Nephron (organoid): ENCODE measurements around the gene IL17RD.
A peak's percentile ranks its signal among the peaks of the same experiment; 100 is the strongest.
"Not testable (repeated sequence)": the region's sequence is repeated elsewhere in the genome, so short reads cannot be mapped to it uniquely, and the experiment has no call there.

Source experiments
- H3K27ac Mint-ChIP-seq, 3 experiments: 2 replicates each; pipeline ENCODE4 v1.8.0; 2020; ENCODE audit warnings: mixed read lengths in 3 of 3, mild to moderate bottlenecking in 2 of 3, moderate library complexity in 1 of 3
- H3K27me3 Mint-ChIP-seq: 2 replicates; pipeline ENCODE4 v1.8.0; 2021; ENCODE audit warnings: low read depth, mild to moderate bottlenecking, moderate library complexity, mixed read lengths
- H3K36me3 Mint-ChIP-seq: 2 replicates; pipeline ENCODE4 v1.8.0; 2020; ENCODE audit warnings: low read depth, mixed read lengths
- H3K4me1 Mint-ChIP-seq: 2 replicates; pipeline ENCODE4 v1.8.0; 2020; ENCODE audit warnings: mixed read lengths
- H3K4me3 Mint-ChIP-seq, 3 experiments: 2 replicates each; pipeline ENCODE4 v1.8.0; 2020; ENCODE audit warnings: mild to moderate bottlenecking in 3 of 3, mixed read lengths in 3 of 3, moderate library complexity in 2 of 3
- H3K9me3 Mint-ChIP-seq: 2 replicates; pipeline ENCODE4 v1.8.0; 2020; ENCODE audit warnings: mixed read lengths
- TF ChIP-seq, protein P1 (sequence below), 3 experiments: fragments of 200-600 bp; sonication (generic); IDR thresholded peaks; one replicate each; pipeline ENCODE4 v1.5.0; 2021; ENCODE audit warnings: antibody characterized with exemption in 3 of 3; ENCODE audit not compliant: unreplicated experiment in 3 of 3

The IL17RD gene

DNA sequence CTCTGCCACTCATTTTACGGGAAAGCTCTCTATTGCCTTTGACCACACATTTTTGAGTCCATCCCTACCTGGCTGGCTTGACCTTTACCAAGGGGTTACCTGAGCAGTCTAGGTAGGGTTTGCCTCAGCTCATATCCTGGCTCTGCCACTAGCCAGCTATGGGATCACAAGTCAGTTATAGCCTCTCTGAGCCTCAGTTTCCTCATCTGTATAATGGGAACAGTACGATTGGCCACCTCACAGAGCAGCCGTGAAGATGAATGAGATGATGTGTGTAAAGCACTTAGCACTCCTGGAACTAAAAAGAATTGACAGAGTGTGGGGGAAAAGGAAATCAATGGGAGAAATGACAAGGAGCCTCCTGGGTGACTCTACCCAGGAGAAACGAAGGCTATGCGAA, 76.7 kb downstream of the IL17RD start:
- peaks cover 61% of the 10 kb centered on the region for H3K4me1 Mint-ChIP-seq
- no peak overlapping the region for H3K4me3 Mint-ChIP-seq
- TF ChIP-seq, protein P1, sequence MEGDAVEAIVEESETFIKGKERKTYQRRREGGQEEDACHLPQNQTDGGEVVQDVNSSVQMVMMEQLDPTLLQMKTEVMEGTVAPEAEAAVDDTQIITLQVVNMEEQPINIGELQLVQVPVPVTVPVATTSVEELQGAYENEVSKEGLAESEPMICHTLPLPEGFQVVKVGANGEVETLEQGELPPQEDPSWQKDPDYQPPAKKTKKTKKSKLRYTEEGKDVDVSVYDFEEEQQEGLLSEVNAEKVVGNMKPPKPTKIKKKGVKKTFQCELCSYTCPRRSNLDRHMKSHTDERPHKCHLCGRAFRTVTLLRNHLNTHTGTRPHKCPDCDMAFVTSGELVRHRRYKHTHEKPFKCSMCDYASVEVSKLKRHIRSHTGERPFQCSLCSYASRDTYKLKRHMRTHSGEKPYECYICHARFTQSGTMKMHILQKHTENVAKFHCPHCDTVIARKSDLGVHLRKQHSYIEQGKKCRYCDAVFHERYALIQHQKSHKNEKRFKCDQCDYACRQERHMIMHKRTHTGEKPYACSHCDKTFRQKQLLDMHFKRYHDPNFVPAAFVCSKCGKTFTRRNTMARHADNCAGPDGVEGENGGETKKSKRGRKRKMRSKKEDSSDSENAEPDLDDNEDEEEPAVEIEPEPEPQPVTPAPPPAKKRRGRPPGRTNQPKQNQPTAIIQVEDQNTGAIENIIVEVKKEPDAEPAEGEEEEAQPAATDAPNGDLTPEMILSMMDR (IDR thresholded peaks at IDR 0.05; ENCODE audit: unreplicated experiment in 3 of 3) = no peak
- H3K9me3 Mint-ChIP-seq = no peaks in the 10 kb centered on the region
- H3K36me3 Mint-ChIP-seq = peaks cover 30% of the 10 kb centered on the region
- peak overlapping the region; percentile 16 to 77 (median 69) for H3K27ac Mint-ChIP-seq
- no peaks in the 10 kb centered on the region for H3K27me3 Mint-ChIP-seq

DNA sequence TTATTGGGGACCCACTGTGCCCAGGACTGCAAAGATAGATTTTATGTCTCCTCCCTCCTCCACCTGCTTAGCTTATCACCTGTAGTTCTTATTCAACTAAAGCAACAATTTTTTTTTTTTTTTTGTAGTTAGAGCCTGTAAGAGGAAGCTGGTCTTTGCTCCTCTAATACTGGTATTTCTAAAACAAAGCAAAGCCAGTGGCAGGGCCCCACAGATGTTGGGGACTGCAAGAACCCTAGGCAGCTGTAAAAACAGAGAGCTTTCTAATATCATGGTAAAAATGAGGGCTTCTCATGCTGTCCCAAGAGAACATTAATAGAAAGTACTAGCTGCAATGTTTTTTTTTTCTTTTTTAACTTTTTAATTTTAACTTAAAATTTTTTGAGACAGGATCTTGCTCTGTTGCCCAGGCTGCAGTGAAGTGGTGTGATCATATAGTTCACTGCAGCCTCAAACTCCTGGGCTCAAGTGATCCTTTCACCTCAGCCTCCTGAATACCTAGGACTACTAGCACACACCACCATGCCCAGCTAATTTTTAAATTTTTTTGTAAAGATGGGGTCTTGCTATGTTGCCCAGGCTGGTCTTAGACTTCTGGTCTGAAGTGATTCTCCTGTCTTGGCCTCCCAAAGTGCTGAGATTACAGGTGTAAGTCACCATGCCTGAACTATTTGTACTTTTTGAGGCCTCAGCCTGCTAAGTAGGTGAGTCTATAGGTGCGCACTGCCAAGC, 77.6 kb downstream of the IL17RD start:
- H3K9me3 Mint-ChIP-seq = no peaks in the 10 kb centered on the region
- no peak overlapping the region for H3K4me3 Mint-ChIP-seq
- no peaks in the 10 kb centered on the region for H3K27me3 Mint-ChIP-seq
- H3K36me3 Mint-ChIP-seq = peaks cover 23% of the 10 kb centered on the region
- peaks cover 55% of the 10 kb centered on the region for H3K4me1 Mint-ChIP-seq
- TF ChIP-seq, protein P1 (IDR thresholded peaks at IDR 0.05; ENCODE audit: unreplicated experiment in 3 of 3) = no peak
- peak overlapping the region in 1 of 3 experiments; percentile 63 for H3K27ac Mint-ChIP-seq

DNA sequence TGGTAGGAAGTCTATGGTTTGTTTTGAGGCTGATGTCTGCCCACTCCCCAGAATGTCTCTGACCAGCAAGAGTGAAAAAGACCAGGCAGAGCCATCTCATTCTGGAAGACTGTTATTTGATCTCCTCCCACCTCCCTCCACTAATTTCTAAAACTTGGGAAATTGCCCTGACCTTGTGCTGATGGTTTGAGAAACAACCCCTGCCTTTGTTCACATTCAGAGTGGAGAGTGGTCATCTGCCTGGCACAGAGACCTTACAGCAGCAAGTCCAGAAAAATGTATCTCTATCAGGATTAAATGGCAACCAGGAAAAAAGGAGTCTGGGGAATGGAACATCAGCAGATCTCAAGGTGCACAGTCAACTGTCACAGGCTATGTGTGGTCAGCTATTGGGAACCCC, 79.0 kb downstream of the IL17RD start:
- H3K27me3 Mint-ChIP-seq = no peaks in the 10 kb centered on the region
- no peak overlapping the region for H3K4me3 Mint-ChIP-seq
- no peaks in the 10 kb centered on the region for H3K9me3 Mint-ChIP-seq
- H3K36me3 Mint-ChIP-seq = peaks cover 16% of the 10 kb centered on the region
- H3K27ac Mint-ChIP-seq = peak overlapping the region in 2 of 3 experiments; percentile 24 to 35
- TF ChIP-seq, protein P1 (IDR thresholded peaks at IDR 0.05; ENCODE audit: unreplicated experiment in 3 of 3) = no peak
- H3K4me1 Mint-ChIP-seq = peaks cover 44% of the 10 kb centered on the region

DNA sequence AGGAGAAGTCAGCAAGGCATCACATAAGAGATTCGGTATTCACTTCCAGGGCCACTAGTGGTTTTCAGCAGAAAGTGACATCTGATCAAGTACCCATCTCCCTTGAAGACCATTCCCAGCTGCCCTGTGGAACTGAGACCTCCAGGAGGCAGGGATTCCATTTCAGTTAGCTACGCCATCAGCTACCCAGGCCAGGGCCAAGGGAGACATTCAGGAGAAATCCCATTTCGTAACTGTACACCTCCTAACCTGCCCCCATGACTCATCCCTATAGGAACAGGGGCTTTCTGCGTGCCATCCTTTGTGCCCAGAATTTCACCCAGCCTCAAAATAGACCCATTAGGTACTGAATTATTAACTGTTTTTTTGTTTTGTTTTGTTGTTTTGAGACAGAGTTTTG, 79.9 kb downstream of the IL17RD start:
- H3K36me3 Mint-ChIP-seq = peaks cover 11% of the 10 kb centered on the region
- H3K4me1 Mint-ChIP-seq = peaks cover 42% of the 10 kb centered on the region
- TF ChIP-seq, protein P1 (IDR thresholded peaks at IDR 0.05; ENCODE audit: unreplicated experiment in 3 of 3) = no peak
- H3K4me3 Mint-ChIP-seq = no peak overlapping the region
- no peaks in the 10 kb centered on the region for H3K27me3 Mint-ChIP-seq
- no peaks in the 10 kb centered on the region for H3K9me3 Mint-ChIP-seq
- H3K27ac Mint-ChIP-seq = peak overlapping the region in 2 of 3 experiments; percentile 9 to 54

DNA sequence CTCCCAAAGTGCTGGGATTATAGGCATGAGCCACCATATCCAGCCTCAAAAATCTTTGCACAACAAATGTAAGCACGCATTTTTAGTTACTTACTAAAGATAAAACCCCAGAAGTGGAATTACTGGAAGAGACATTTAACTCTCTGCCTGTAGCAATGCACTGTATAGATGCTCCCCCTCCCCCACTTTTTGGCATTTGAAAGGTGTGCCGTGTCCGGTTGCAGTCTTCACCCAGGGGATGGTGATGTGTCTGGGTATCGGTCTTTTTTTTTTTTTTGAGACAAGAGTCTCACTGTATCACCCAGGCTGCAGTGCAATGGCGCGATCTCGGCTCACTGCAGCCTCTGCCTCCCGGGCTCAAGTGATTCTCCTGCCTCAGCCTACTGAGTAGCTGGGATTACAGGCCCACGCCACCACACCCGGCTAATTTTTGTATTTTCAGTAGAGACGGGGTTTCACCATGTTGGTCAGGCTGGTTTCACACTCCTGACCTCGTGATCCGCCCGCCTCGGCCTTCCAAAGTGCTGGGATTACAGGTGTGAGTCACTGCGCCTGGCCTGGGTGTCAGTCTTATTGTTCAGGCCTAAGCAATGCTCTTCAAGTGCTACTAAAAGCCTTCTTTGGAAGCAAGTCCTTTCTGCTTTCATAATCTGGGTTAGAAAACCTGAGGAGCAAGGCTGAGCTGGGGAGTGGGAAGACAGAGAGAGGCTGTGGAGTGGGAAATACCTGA, 81.7 kb downstream of the IL17RD start:
- H3K9me3 Mint-ChIP-seq, H3K27me3 Mint-ChIP-seq, H3K36me3 Mint-ChIP-seq, H3K4me3 Mint-ChIP-seq, H3K27ac Mint-ChIP-seq: not testable (repeated sequence)
- peaks cover 26% of the 10 kb centered on the region for H3K4me1 Mint-ChIP-seq

DNA sequence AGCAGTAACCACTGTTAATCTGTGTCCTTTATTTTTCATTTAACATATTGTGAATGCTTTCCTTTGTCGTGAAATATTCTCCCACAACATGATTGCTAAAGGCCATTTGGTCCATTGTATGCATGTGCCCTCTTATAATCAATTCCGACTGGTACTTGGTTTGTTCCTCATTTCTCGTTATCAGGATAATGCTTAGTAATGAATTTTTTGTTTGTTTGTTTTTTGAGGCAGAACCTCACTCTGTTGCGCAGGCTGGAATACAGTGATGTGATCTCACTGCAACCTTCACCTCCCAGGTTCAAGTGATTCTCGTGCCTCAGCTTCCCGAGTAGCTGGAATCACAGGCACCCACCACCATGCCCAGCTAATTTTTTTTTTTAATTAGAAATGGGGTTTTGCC, 82.7 kb downstream of the IL17RD start:
- H3K4me1 Mint-ChIP-seq = peaks cover 34% of the 10 kb centered on the region
- H3K27ac Mint-ChIP-seq = no peak overlapping the region
- H3K27me3 Mint-ChIP-seq = no peaks in the 10 kb centered on the region
- H3K9me3 Mint-ChIP-seq = no peaks in the 10 kb centered on the region
- TF ChIP-seq, protein P1 (IDR thresholded peaks at IDR 0.05; ENCODE audit: unreplicated experiment in 3 of 3) = no peak
- H3K36me3 Mint-ChIP-seq = peaks cover 6% of the 10 kb centered on the region
- peak overlapping the region in 1 of 3 experiments; percentile 35 for H3K4me3 Mint-ChIP-seq
